Adrenal gland (tissue), 12 donors: ENCODE data around the gene RNFT2. TPM values are rescaled to one million over a fixed set of nuclear protein-coding genes. Genes with fewer than 3 reads are reported as not detected.

ENCODE experiments used
- DNase-seq, 7 donors: peaks; one replicate each; pipeline ENCODE4 v3.0.0-alpha.2; 2019 to 2020
- H3K27ac ChIP-seq, 5 donors: fragments of 200-600 bp; sonication (generic) in 4 of 5; 1 replicate in 3 of 5; 2 replicates in 2 of 5; pipeline versions ENCODE4 v1.5.1 to v1.8.0; 2016 to 2020; ENCODE audit warnings: mild to moderate bottlenecking in 1 of 5
- H3K27me3 ChIP-seq: fragments of 200-600 bp; 2 replicates; pipeline ENCODE4 v1.8.0; 2021
- H3K36me3 ChIP-seq, 2 donors: fragments of 200-600 bp; replicated peaks in 1 of 2; 1 replicate in 1 of 2; 2 replicates in 1 of 2; pipeline versions ENCODE4 v1.5.1 to v1.8.0; 2018 to 2022
- H3K4me1 ChIP-seq, 2 donors: fragments of 200-600 bp; replicated peaks in 1 of 2; 1 replicate in 1 of 2; 2 replicates in 1 of 2; pipeline versions ENCODE4 v1.5.1 to v1.8.0; 2018 to 2021
- H3K4me3 ChIP-seq, 4 donors: fragments of 200-600 bp; sonication (generic) in 3 of 4; one replicate each; pipeline ENCODE4 v1.5.1; 2016 to 2018
- H3K9me3 ChIP-seq, 3 donors: fragments of 200-600 bp; sonication (generic) in 1 of 3; replicated peaks in 1 of 3; 1 replicate in 2 of 3; 2 replicates in 1 of 3; pipeline versions ENCODE4 v1.5.1 to v1.8.0; 2016 to 2021
- POLR2A ChIP-seq, 2 donors: fragments of 450-650 bp; IDR thresholded peaks; one replicate each; pipeline ENCODE4 v1.6.1; 2017; ENCODE audit warnings: antibody characterized with exemption in 2 of 2, mild to moderate bottlenecking in 2 of 2, moderate library complexity in 1 of 2
- WGBS, 4 donors: extraction: QIAGEN DNeasy Blood & Tissue Kit in 2 of 4; methylation state at CpG; one replicate each; pipeline versions ENCODE4 v1.1.5 to v1.1.7; 2013 to 2017; 5-methylcytosine and 5-hydroxymethylcytosine counted together
- intact Hi-C, 2 donors: fragments of 100-400 bp; cut with DNase I; formaldehyde crosslinking; loops; one replicate each; pipeline versions ENCODE4 v1.14.1 to v1.15.0; 2022 to 2023
- polyA plus RNA-seq, 3 donors: library from polyadenylated mRNA; stranded (reverse); fragments of 200-250 nt in 2 of 3; fragments of 350-450 nt in 1 of 3; fragmentation: Illumina TruSeq in 1 of 3; extraction: RNeasy Lipid Tissue Mini Kit (QIAGEN cat#74804) in 1 of 3; gene quantifications; one replicate each; pipeline ENCODE4 v1.2.3, GENCODE V29; 2013 to 2014
- total RNA-seq, 9 donors: library from RNA; depleted of rRNA in 4 of 9; stranded (reverse); fragments of >200 nt in 4 of 9; fragments of 120-200 nt in 1 of 9; fragmentation: NEBNext Ultra II Directional in 1 of 9; extraction: Animal tissue kit (Norgen Biotek cat#: 25700) in 1 of 9; gene quantifications; one replicate each; pipeline versions ENCODE4 v1.1.0 to v1.2.4, GENCODE V29; 2013 to 2023
- TF ChIP-seq, protein P1 (sequence below), 6 experiments: fragments of 450-650 bp in 4 of 6; fragments of 200-600 bp in 2 of 6; sonication (generic) in 1 of 6; IDR thresholded peaks; 1 replicate in 5 of 6; 2 replicates in 1 of 6; pipeline versions ENCODE4 v1.5.1 to v1.8.0; 2016 to 2021; ENCODE audit warnings: antibody characterized with exemption in 6 of 6, mild to moderate bottlenecking in 2 of 6, moderate library complexity in 1 of 6
- donor health status: healthy with polysubstance abuse.
- donor health status: Bipolar disorder and iron deficiency.
- donor health status: DM: yes; HTN: yes; CAD: no.
- donor health status: DM: no; HTN: no; CAD: no.
- donor health status: DM: no; HTN: no; CAD: no.
- donor health status: DM: yes; HTN: yes; CAD: no.

Gene RNFT2
- total and polyA plus RNA-seq, 12 donors: 2.8 to 11.4 (median 5.8) TPM

DNA sequence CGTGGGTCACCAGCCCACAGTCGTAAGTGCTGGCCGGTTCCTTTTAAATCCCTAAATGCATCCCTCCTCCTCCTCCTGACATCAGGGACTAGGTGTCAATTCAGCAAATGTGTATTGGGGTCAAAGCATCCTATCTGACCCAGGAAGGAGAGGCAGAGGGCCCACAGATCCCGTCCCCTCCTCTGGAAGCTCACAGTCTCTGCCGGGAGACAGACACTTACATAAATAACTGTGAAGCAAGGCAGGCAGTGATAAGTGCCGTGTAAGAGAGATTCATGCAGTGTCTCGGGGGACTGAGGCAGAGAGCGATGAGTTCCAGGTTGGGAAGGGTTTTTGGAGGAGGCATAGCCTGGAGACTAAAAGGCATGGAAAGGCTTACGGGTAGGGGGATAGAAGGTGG, 99.0 kb downstream of the RNFT2 start:
- Histone ChIP-seq H3K27me3 (no peaks in the 10 kb centered on the region), H3K36me3 (no peaks in the 10 kb centered on the region), H3K4me3 (no peak overlapping the region), H3K27ac (no peak overlapping the region), H3K9me3 (no peaks in the 10 kb centered on the region), H3K4me1 (no peaks in the 10 kb centered on the region)
- TF ChIP-seq, protein P1, sequence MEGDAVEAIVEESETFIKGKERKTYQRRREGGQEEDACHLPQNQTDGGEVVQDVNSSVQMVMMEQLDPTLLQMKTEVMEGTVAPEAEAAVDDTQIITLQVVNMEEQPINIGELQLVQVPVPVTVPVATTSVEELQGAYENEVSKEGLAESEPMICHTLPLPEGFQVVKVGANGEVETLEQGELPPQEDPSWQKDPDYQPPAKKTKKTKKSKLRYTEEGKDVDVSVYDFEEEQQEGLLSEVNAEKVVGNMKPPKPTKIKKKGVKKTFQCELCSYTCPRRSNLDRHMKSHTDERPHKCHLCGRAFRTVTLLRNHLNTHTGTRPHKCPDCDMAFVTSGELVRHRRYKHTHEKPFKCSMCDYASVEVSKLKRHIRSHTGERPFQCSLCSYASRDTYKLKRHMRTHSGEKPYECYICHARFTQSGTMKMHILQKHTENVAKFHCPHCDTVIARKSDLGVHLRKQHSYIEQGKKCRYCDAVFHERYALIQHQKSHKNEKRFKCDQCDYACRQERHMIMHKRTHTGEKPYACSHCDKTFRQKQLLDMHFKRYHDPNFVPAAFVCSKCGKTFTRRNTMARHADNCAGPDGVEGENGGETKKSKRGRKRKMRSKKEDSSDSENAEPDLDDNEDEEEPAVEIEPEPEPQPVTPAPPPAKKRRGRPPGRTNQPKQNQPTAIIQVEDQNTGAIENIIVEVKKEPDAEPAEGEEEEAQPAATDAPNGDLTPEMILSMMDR (IDR thresholded peaks at IDR 0.05): no peak
- TF ChIP-seq POLR2A (IDR thresholded peaks at IDR 0.05): no peak
- intact Hi-C loops: no loop called here
- 77 to 87% (median 79%) methylated on average over 9 of the region's 9 CpGs for WGBS, 4 donors
- no peak for DNase-seq

DNA sequence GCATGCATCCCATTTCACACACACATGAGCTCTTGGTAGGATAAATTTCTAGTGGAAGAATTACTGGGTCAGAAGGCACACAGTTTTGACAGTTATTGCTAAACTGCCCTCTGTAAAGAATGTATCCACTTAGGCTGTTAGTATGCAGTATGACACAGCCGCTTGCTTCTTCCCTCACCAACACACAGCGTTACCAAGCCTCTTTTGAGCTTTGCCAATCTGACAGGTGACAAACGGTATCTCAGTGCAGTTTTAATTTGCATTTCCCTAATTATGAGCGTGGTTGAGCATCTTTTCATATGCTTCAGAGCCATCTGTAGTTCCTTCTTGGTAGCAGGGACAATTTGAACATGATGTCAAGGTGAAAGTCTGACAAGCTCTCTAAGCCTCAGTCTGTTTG, 100.2 kb downstream of the RNFT2 start:
- Histone ChIP-seq H3K9me3 (no peaks in the 10 kb centered on the region), H3K36me3 (no peaks in the 10 kb centered on the region), H3K27me3 (no peaks in the 10 kb centered on the region), H3K4me3 (no peak overlapping the region), H3K27ac (no peak overlapping the region), H3K4me1 (no peaks in the 10 kb centered on the region)
- intact Hi-C loops: no loop called here
- 80 to 87% (median 86%) methylated on average over 4 of the region's 4 CpGs for WGBS, 4 donors
- no peak for DNase-seq
- no peak for TF ChIP-seq POLR2A (IDR thresholded peaks at IDR 0.05)
- TF ChIP-seq, protein P1 (IDR thresholded peaks at IDR 0.05): no peak

DNA sequence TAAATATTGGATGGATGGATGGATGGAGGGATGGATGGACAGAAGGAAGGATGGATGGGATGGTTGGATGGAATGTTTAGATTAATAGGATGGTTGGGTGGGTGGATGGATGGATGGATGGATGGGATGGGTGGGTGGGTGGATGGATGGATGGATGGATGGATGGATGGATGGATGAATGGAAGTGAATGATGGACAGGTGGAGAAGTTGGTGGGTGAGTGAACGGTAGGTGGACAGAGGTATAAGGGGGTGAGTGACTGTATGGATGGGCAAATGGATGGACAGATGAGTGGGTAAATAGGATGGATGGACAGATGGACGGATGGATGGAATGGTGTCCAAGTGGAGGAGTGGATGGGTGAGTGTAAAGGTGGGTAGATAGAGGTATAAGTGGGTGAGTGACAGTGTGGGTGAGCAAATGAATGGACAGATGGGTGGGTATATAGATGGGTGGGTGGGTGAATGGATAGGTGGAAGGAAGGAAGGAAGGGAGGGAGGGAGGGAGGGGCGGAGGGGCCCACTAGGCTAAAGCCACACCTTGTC, 101.2 kb downstream of the RNFT2 start:
- DNase-seq: no peak
- no peaks in the 10 kb centered on the region for H3K36me3 ChIP-seq
- H3K27me3 ChIP-seq: no peaks in the 10 kb centered on the region
- intact Hi-C loops: no loop called here
- H3K4me3 ChIP-seq: no peak overlapping the region
- TF ChIP-seq, protein P1 (IDR thresholded peaks at IDR 0.05): no peak
- no peak for TF ChIP-seq POLR2A (IDR thresholded peaks at IDR 0.05)
- WGBS, 4 donors: 91 to 99% (median 95%) methylated on average over 3 of the region's 3 CpGs
- H3K9me3 ChIP-seq: no peaks in the 10 kb centered on the region
- H3K27ac ChIP-seq: no peak overlapping the region
- H3K4me1 ChIP-seq: no peaks in the 10 kb centered on the region

DNA sequence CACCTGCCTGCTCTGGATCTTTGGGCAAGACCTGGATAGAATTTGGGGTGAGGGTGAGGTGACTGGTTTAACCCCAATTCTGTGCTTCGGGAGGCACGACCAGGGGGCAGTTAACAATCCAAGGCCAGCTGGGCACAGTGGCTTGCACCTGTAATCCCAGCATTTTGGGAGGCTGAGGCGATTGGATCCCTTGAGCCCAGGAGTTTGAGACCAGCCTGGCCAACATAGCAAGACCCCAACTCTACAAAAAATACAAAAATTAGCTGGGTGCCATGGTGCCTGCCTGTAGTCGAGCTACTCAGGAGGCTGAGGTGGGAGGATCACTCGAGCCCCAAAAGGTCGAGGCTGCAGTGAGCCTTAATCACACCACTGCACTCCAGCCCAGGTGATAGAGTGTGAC, 105.0 kb downstream of the RNFT2 start:
- WGBS, 4 donors: 88 to 93% (median 92%) methylated on average over 6 of the region's 6 CpGs
- intact Hi-C loops: no loop called here

More for the DNA sequence above, 105.0 kb downstream of the RNFT2 start:
- TF ChIP-seq, protein P1 (IDR thresholded peaks at IDR 0.05): no peak
- TF ChIP-seq POLR2A (IDR thresholded peaks at IDR 0.05): no peak
- no peaks in the 10 kb centered on the region for H3K36me3 ChIP-seq
- H3K27me3 ChIP-seq: no peaks in the 10 kb centered on the region
- H3K4me3 ChIP-seq: no peak overlapping the region
- no peaks in the 10 kb centered on the region for H3K4me1 ChIP-seq
- no peak for DNase-seq
- H3K27ac ChIP-seq: no peak overlapping the region
- H3K9me3 ChIP-seq: no peaks in the 10 kb centered on the region
